B cell (primary cell): Measurements from ENCODE around the gene RBP3.

Experiments
- CTCF ChIP-seq: fragments of 200-600 bp; IDR thresholded peaks from one replicate; pipeline ENCODE4 v1.8.0; 2022; ENCODE audit warnings: antibody characterized with exemption, mild to moderate bottlenecking
- EZH2 ChIP-seq: IDR thresholded peaks from 2 replicates; pipeline ENCODE4 v1.6.1; 2012; ENCODE audit warnings: borderline replicate concordance, low read depth, mild to moderate bottlenecking, moderate library complexity, low read length; ENCODE audit not compliant: insufficient read depth, poor library complexity, severe bottlenecking

GRCh38 chr10:47400786-47401185 is 52.6 kb downstream of the RBP3 start:
- TF ChIP-seq CTCF (no peak), EZH2 (no peak)
